Lower leg skin (tissue), 3 donors: ENCODE data around the gene ARMH3.

Experiments used
- POLR2A ChIP-seq, 2 donors: fragments of 450-650 bp; IDR thresholded peaks; one replicate each; pipeline ENCODE4 v1.6.1; 2016 to 2017; ENCODE audit warnings: antibody characterized with exemption in 2 of 2, mild to moderate bottlenecking in 1 of 2, moderate library complexity in 1 of 2
- TF ChIP-seq, protein P1 (sequence below), 3 donors: fragments of 450-650 bp; IDR thresholded peaks; one replicate each; pipeline ENCODE4 v1.5.1; 2016; ENCODE audit warnings: antibody characterized with exemption in 3 of 3, mild to moderate bottlenecking in 3 of 3, moderate library complexity in 2 of 3

DNA sequence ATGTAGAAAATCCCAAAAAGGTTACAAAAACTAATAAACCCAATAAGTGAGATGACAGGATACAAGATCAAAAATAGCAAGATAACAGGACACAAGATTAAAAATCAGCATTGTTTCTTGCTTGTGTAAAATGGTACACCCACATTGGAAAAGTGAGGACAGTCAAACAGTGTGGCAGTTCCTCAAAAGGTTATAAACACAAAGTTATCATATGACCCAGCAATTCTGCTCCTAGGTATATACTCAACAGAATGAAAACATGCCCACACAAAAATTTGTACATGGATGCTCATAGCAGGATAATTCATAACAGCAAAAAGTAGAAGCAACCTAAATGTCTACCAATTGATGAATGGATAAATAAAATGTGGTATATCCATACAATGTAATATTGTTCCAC lies 105.8 kb downstream of the ARMH3 start:
- no peak for TF ChIP-seq POLR2A (IDR thresholded peaks at IDR 0.05)
- TF ChIP-seq, protein P1, sequence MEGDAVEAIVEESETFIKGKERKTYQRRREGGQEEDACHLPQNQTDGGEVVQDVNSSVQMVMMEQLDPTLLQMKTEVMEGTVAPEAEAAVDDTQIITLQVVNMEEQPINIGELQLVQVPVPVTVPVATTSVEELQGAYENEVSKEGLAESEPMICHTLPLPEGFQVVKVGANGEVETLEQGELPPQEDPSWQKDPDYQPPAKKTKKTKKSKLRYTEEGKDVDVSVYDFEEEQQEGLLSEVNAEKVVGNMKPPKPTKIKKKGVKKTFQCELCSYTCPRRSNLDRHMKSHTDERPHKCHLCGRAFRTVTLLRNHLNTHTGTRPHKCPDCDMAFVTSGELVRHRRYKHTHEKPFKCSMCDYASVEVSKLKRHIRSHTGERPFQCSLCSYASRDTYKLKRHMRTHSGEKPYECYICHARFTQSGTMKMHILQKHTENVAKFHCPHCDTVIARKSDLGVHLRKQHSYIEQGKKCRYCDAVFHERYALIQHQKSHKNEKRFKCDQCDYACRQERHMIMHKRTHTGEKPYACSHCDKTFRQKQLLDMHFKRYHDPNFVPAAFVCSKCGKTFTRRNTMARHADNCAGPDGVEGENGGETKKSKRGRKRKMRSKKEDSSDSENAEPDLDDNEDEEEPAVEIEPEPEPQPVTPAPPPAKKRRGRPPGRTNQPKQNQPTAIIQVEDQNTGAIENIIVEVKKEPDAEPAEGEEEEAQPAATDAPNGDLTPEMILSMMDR (IDR thresholded peaks at IDR 0.05): no peak
